ENCODE results near the gene ACADS.

ACADS gene

DNA sequence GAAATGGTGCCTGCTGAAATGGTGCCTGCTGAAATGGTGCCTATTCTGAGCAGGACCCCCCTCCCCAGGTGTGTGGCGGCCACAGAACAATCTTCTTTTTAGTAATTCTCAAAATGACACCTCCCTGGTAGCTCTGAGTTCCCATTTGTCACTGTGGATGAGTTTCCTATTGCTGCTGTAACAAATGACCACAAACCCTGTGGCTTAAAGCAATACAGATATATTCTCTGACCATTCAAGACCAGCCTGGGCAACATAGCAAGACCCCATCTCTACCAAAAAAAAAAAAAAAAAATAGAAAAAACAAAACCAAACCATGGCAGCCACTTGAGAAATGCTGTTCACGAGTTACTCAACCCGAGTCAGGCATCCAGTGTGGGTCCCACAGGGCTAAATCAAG is 7.9 kb downstream of the ACADS start:
- no peak for DNase-seq

DNA sequence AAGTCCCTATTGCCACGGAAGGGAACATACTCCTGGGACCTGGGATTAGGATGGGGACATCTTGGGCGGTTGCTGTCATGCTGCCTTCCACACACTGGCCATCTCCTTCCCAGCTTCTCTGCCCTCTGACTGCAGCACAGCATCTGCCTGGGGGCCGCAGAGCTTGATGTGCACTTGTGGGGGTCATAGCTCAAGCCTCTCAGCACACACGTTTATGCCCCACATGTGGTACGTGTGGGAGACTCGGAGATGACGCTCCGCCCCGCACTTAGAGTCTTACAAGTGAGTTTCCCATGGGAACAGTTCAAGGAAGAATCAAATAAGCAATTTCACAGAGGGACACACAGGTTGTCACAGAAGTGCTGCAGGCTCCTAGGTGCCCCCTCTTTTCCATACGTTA is 8.6 kb downstream of the ACADS start:
- no peak for DNase-seq

DNA sequence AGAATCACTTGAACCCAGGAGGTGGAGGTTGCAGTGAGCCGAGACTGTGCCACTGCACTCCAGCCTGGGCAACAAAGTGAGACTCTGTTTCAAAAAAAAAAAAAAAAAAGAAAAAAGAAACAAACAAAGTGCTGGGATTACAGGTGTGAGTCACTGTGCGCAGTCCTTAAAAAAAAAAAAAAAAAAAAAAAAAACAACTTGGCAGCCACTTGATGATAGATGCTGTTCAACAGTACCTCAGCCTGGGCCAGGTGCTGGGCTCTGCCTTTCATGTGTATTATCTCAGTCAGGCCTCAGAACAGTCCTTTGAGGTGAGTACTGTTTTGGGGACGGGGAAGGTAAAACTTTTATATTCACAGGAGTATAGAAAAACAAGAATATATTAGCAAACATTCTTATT is 9.6 kb downstream of the ACADS start:
- no peak for DNase-seq

DNA sequence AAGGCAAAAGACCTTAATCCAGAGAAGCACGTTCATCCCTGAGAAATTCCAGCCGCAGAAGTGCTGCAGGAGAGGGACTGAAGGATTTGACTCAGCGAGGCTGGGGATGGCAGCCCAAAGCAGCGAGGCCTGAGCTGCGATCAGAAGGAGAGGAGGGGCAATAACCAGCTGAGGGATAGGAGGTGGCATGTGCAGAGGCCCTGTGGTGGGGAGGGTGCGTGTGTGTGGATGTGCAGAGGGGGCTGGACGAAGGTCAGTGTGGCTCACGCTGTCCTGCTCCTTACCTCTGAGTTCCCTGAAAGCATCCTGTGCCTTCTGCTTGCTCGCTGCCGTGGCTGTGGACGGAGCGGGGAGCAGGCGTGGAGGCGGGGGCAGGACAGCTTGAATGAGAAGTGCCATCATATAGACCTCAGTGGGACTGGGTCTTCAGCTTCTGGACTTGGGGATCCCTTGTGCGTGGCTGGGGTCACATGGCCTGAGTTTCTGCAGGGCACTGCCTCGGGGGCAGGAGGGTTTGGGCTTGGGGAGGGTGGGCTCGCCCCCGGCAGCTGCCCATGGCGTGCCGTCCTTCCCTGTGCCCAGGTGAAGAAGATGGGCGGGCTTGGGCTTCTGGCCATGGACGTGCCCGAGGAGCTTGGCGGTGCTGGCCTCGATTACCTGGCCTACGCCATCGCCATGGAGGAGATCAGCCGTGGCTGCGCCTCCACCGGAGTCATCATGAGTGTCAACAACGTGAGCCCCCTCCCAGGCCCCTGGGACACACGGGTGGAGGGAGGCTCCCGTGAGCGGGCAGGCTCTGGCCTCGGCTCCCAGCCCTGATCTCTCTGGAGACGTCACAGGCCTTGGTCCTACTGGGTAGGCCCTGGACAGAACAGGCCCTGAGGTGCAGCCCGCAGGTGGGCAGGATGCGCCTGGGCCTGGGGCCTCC is 11.0 kb downstream of the ACADS start:
- no peak for DNase-seq

DNA sequence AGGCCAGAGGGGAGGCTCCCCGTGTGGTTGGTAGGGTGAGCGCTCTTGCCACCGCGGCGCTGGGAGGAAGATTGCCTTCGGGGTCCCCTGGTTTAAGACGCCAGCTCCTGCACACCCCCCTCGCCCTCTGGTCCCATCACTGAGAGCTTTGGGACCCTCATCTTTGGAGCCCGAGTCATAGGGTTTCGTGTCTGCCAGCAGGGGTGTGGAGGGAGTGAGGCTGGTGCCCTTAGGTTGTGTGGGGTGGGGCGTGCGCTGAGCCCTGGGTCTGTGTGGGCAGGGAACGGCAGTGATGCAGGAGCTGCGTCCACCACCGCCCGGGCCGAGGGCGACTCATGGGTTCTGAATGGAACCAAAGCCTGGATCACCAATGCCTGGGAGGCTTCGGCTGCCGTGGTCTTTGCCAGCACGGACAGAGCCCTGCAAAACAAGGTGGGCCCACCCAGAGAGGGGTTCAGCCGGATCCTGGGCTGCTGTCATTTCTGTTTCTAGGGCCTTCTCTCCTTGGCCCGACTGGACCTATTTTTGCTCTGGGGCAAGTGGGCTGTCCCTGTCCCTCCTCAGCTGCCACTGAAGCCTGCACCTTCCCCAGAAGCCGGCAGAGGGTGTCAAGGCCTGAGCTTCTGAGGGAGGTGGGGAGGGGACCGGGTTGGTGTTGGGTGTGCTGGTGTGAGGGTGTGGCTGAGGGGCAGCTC is 12.1 kb downstream of the ACADS start:
- DNase-seq = no peak

DNA sequence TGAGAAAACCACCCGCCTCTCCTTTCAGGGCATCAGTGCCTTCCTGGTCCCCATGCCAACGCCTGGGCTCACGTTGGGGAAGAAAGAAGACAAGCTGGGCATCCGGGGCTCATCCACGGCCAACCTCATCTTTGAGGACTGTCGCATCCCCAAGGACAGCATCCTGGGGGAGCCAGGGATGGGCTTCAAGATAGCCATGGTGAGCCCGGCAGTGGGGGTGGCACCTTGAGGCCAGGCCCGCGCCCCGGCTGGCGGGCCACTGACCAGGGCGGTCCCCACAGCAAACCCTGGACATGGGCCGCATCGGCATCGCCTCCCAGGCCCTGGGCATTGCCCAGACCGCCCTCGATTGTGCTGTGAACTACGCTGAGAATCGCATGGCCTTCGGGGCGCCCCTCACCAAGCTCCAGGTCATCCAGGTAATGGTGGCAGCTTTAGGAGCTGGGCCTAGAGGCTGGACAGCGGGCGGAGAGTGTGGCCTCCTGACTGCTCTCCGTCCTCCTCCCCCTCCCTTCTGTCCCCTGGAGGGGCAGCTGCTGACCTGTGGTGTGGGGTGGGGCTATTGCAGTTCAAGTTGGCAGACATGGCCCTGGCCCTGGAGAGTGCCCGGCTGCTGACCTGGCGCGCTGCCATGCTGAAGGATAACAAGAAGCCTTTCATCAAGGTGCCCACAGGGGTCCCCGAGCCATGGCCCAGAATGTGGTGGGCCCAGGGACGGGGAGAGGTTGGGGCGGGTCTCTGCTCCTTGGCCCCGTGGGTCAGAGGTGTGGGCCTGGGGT is 12.8 kb downstream of the ACADS start:
- no peak for DNase-seq

DNA sequence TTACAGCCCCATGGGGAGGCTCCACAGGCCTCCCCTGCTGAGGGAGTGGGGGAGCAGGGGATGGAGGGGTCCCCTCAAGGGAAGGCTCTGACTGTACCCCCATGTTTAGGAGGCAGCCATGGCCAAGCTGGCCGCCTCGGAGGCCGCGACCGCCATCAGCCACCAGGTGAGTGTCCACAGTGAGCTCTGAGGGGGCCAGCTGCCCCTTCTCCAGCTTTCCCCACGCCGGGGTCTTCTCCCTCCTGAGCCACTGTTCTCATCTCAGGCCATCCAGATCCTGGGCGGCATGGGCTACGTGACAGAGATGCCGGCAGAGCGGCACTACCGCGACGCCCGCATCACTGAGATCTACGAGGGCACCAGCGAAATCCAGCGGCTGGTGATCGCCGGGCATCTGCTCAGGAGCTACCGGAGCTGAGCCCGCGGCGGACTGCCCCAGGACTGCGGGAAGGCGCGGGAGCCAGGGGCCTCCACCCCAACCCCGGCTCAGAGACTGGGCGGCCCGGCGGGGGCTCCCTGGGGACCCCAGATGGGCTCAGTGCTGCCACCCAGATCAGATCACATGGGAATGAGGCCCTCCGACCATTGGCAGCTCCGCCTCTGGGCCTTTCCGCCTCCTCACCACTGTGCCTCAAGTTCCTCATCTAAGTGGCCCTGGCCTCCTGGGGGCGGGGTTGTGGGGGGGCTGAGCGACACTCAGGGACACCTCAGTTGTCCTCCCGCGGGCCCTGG is 13.6 kb downstream of the ACADS start:
- DNase-seq = no peak

DNA sequence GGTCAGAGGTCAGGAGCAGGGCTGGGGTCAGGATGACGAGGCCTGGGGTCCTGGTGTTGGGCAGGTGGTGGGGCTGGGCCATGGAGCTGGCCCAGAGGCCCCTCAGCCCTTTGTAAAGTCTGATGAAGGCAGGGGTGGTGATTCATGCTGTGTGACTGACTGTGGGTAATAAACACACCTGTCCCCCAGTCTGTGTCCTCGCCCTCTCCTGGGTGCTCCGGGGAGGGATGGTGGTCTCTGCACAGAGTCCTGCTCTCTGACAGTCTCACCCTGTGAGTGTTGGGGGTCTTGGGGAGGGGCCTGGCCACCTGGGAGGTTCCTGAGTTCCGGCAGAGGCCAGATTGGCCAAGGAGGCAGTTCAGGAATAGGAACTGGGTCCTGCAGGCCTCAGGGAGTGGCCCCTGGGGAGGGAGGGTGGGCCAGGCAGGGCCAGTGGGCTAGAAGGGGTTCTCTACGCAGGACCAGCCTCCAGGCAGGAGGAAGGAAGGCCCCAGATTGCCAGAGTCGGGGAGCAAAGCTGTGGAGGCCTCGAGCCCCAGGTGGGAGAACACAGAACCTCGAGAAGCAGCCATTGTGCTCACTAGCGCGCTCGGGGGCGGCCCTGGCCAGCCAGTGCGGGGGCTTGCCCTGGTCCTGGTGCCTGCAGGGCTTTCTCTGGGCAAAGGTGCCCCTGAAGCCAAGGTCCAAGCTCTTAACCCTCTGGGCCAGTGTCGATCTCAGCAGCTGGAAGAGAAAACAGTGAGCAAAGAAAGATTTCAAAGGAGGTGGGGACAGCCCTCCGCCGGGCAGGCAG is 14.4 kb downstream of the ACADS start:
- DNase-seq = no peak

DNA sequence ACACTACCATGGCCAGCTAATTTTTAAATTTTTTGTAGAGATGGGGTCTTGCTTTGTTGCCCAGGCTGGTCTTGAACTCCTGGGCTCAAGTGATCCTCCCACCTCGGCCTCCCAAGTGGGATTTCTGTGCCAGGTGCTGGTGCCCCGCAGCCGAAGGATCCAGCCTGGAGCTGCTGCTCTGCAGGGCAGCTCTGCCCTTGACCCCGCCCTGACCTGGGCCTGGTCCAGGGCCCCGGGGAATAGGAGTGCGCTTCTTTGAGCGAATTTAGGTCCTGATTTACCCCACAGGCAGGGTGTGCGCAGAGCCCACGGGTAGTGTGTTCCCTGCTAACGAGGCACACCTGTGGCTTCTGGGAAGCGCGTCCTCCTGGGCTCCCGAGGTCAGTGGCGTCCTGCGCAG is 15.2 kb downstream of the ACADS start:
- no peak for DNase-seq

DNA sequence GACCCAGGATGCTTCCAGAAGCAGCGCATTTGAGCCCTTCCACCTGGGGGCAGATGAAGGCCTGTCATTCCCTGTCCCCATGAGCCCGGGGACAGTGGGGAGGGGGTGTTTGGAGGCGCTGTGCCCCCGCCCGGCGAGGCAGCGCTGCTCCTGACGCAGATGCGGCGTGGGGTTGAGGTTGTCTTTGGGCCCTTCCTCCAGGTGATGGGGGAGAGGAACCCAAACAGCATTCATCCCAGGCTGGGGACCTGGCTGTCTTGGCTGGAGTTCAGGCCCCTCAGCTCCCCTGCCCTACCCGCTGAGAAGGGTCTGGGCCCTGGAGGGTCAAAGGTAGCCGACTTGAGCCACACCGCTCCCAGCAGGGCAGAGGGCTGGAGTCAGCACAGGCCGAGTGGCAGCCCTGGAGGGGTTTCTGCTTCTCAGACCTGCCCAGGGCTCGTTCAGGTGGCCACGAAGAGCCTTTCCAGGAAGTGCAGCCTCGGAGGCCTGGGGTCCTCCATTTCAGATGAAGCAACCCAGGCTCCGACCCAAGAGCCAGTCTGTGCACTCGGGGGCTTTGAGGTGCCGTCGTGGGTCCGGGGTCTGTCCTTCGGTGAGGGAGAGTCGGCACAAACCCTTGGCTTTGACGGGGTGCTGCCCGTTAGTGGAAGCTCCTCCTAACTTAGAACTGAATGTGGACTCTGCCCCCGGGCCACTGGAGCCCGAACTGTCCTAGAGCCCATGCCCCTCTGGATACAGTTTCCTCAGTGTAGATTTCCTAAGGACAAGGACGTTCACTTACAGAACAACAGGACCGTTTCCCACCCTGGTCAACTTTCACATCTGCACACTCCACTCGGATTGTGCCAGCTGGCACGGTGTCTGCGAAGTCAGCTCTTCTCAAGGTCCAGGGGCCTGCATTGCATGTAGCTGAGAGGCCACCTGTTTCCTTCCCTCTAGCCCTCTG is 16.1 kb downstream of the ACADS start:
- DNase-seq = no peak

DNA sequence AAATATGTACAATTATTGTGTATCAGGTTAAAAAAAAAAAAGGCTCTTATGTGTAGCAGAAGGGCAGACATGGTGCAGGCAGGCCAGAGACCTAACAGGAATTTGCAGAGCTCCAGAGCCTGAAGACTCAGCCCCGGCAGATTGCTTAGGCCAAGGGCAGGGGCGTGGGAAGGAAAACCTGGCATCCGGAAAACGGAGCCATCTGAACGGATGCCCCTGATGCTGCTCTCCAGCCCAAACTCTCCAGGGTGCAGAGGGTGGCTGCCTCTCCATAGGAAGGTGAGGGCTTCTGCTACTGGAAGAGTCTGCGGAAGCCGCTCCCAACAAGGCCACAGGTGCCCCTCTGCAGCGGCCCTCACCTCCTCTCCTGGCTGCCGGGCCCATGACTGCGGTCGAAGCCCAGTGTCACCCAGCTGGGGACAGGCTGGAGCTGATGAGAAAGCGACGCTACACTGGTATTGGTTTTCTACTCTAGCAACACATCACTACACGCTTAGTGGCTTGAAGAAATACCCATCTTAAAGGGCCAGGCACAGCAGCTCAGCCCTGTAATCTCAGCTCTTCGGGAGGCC is 19.4 kb downstream of the ACADS start:
- no peak for DNase-seq

DNA sequence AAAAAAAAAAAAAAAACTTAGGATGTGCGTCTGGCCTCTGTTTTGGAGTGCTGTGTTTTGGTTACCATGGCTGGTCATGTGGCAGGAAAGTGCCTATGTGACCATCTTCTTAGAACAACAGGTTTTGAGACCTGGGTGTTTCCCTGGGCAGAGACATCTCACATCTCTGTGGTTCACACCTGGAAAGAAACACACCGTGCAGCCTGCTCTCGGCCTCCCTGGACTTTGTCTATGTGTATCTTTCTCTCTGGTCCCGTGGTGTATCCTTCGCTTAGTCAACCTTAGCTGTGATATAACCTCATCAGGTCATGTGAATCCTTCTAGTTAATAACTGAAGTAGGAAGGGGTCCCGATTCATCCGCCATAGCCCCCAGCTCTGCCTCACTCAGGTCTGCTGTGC is 22.6 kb downstream of the ACADS start:
- no peak for DNase-seq

DNA sequence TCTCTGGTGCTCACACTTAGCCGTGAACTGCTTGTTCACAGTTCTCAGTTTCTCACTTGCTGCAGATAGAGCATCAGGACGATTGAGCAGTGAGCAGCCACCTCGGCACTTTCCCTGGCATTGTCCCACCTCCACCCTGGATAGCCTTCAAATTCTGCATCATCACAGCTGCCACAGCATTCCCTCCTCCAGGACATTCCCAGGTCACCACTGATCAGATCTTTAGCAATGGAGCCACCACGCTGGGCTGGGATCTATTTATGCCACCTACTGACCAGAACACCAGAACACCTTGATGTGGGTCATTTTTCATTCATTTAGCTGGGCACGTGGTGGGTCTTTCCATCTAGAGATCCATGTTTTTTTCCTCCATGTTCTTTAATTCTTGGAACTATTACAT is 23.6 kb downstream of the ACADS start:
- DNase-seq = no peak

DNA sequence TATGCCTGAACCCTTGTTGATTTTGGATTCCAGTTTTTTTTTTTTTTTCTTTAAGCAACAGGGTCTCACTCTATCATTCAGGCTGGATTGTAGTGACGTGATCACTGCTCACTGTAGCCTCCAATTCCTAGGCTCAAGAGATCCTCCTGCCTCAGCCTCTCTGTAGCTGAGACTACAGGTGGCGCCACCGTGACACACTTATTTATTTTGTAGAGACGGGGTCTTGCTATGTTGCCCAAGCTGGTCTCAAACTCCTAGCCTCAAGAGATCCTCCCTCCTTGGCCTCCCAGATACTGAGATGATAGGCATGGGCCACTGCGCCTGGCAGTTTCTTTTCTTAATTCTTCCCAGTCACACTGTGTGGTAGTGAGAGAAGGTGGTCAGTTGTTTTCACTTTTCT is 25.2 kb downstream of the ACADS start:
- no peak for DNase-seq

DNA sequence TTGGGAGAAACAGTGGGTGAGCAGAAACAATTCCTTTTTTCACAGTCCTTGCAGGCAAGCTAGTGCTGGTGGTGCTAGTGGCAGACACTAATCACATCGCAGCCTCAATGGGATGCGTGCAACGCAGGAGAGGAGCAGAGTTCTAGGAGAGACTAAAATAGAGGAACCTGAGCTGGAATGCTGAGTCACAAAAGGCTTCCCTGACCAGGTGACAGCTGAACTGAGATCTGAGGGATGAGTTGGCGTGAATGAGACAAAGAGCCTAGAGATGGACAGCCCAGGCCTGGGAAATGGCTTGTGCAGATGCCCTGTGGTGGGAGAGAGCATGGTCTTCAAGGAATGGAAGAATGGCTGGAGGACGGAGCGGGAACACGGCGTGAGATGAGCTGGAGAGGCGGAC is 25.8 kb downstream of the ACADS start:
- no peak for DNase-seq

DNA sequence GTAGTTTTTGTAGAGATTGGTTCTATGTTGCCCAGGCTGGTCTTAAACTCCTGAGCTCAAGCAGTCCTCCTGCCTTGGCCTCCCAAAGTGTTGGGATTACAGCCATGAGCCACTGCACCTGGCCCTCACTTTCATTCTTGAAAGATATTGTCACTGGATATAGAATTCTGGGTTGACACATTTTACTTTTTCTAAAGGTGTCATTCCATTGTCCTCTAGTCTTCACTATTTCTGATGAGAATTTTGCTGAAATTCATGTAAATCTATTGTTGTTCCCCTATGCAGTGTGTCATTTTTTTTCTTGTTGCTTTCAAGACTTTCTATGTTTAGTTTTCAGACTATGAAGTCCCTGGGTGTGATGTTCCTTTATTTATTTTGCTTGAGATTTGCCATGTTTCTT is 29.2 kb downstream of the ACADS start:
- DNase-seq = no peak

DNA sequence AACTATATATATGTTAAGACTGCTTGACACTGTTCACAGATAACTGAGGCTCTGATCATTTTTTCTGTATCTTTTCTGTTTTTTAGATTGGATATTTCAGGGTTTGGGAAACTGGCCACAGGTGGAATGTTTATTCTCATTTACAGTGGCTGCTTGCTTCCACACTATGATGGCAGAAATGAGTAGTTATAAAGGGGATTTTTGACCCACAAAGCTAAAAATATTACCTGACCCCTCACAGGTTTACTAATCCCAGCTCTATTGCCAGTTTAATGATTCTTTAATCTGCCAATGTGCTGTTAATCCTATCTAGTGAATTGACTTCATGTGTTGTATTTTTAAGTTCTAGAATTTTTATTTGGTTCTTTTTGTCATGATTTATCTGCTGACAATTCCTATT is 29.6 kb downstream of the ACADS start:
- DNase-seq = no peak

DNA sequence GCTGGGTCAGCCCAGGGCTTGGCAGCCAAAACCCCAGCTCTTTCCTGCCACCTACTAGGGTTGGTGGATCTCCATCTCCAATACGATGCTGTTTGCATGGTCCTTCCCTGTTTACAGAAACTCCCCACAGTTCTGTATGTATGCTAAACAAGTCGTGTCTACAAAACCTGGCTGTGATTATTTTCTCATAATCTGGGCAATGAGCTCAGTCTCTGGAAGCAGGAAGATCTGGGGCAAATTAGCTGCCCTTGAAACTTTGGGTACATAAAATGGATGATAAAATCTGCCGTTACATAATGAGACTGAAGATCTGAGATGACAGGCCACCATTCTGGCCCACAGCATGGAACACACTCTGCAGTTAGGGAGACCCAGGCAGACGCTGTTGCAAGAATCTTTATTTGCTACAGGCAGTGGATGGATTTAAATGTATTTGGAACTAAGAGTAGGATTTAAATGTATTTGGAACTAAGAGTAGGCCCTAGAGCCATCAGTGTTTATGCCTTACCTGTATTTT is 31.7 kb downstream of the ACADS start:
- DNase-seq = no peak

DNA sequence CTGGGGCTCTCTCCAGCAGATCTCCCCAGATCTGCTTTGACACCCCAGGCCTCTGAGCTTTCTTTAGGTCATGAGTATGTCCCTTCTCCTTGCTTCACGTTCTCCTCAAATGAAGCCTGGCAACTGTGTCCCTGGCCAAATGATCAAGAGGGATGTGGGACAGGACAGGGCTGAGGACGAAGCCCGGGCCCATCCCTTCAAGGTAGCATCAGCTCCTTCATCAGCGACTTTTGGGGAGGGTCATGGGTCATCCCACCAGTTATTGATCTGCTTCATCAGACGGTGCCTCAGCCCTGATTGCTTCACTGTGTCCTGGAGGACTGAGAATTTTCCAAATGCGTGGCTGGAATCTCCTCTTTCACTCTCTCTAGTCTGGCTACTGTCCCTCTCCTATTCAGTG is 32.3 kb downstream of the ACADS start:
- DNase-seq = no peak

All from activated CD4-positive, CD25-positive, alpha-beta regulatory T cell (primary cell).